HepG2 (cell line): ENCODE results near the gene ADAT3. TPM values are rescaled to one million over a fixed set of nuclear protein-coding genes. Genes with fewer than 3 reads are reported as not detected.

Experiments used
- ATAC-seq: fragments of 200-7000 bp; cut with Tn5 transposase; 3 replicates; pipeline ENCODE4 v1.9.1; 2020; ENCODE audit warnings: mild to moderate bottlenecking, moderate library complexity
- BruUV-seq: library from RNA; stranded (reverse); fragments of 400-500 nt; replicated peaks from 2 replicates; lab custom pipeline; 2021; lab: Mats Ljungman, UMichigan
- CTCF ChIA-PET: fragments of 300-600 bp; formaldehyde crosslinking; extraction: SDS; loops from one replicate; lab custom pipeline; 2021; ENCODE audit warnings: low total read pairs, inconsistent platforms, low intra/inter-chr PET ratio; lab: Yijun Ruan, JAX
- POLR2A ChIA-PET: fragments of 350-600 bp; sonication (Branson Sonifier 250); formaldehyde crosslinking; loops from one replicate; lab custom pipeline; 2020; ENCODE audit warnings: antibody characterized with exemption, inconsistent platforms; lab: Yijun Ruan, JAX
- DNase-seq: peaks from one replicate; pipeline ENCODE4 v3.0.0-alpha.2; 2015; ENCODE audit warnings: low spot score
- FAIRE-seq: peaks from 3 replicates; lab custom pipeline; 2011; peaks lifted over from hg19 to GRCh38; lab: Jason Lieb, UNC
- H2AFZ ChIP-seq: one replicate; pipeline ENCODE4 v1.6.1; 2011; ENCODE audit warnings: low read length, inconsistent platforms
- H3K27ac ChIP-seq: fragments of 300-600 bp; 3 replicates; pipeline ENCODE4 v1.8.0; 2011; ENCODE audit warnings: mixed run types, mild to moderate bottlenecking, mixed read lengths, low read length, inconsistent platforms; ENCODE audit not compliant: insufficient read depth; ENCODE audit errors: extremely low read length
- H3K27me3 ChIP-seq, 2 experiments: fragments of 200-600 bp in 1 of 2; 2 replicates in 1 of 2; 3 replicates in 1 of 2; pipeline versions ENCODE4 v1.6.0 to v1.8.0; 2011; ENCODE audit warnings: low read length in 2 of 2, mild to moderate bottlenecking in 2 of 2, moderate library complexity in 2 of 2, inconsistent platforms in 1 of 2; ENCODE audit not compliant: insufficient read depth in 2 of 2, control insufficient read depth in 1 of 2
- H3K36me3 ChIP-seq, 2 experiments: fragments of 200-600 bp in 1 of 2; replicated peaks in 1 of 2; 2 replicates in 1 of 2; 3 replicates in 1 of 2; pipeline versions ENCODE4 v1.5.1 to v1.8.0; 2011; ENCODE audit warnings: low read length in 2 of 2, inconsistent platforms in 1 of 2; ENCODE audit not compliant: insufficient read depth in 2 of 2, control insufficient read depth in 1 of 2
- H3K4me1 ChIP-seq: 2 replicates; pipeline ENCODE4 v1.5.1; 2012; ENCODE audit warnings: low read length, inconsistent platforms; ENCODE audit not compliant: insufficient read depth
- H3K4me2 ChIP-seq: 2 replicates; pipeline ENCODE4 v1.6.0; 2011; ENCODE audit warnings: low read depth, low read length, inconsistent platforms
- H3K4me3 ChIP-seq, 3 experiments: fragments of 200-600 bp in 1 of 3; sonication (generic), shearing (Covaris generic) in 1 of 3; replicated peaks in 1 of 3; 2 replicates each; pipeline ENCODE4 v1.5.1; 2011 to 2016; ENCODE audit warnings: low read length in 3 of 3, inconsistent platforms in 2 of 3, low read depth in 2 of 3, mild to moderate bottlenecking in 2 of 3, control low read depth in 1 of 3, mixed read lengths in 1 of 3; ENCODE audit not compliant: insufficient read depth in 1 of 3
- H3K79me2 ChIP-seq: one replicate; pipeline ENCODE4 v1.6.1; 2011; ENCODE audit warnings: low read length, inconsistent platforms; ENCODE audit not compliant: insufficient read depth
- H3K9ac ChIP-seq: 2 replicates; pipeline ENCODE4 v1.6.0; 2011; ENCODE audit warnings: mild to moderate bottlenecking, low read depth, low read length, inconsistent platforms; ENCODE audit not compliant: insufficient read depth
- H3K9me3 ChIP-seq: 2 replicates; pipeline ENCODE4 v1.5.1; 2012; ENCODE audit warnings: mild to moderate bottlenecking, low read length
- H4K20me1 ChIP-seq: 2 replicates; pipeline ENCODE4 v1.6.0; 2011; ENCODE audit warnings: inconsistent platforms, mild to moderate bottlenecking, low read length, moderate library complexity; ENCODE audit not compliant: insufficient read depth
- AGO2 ChIP-seq: fragments of 200-400 bp; formaldehyde crosslinking; optimal IDR thresholded peaks from 2 replicates; pipeline ENCODE3; 2017; ENCODE audit warnings: mild to moderate bottlenecking, low read depth, low read length, moderate library complexity
- RBM22 ChIP-seq: fragments of 200-400 bp; formaldehyde crosslinking; optimal IDR thresholded peaks from 2 replicates; pipeline ENCODE3; 2017; ENCODE audit warnings: mild to moderate bottlenecking, low read length, moderate library complexity
- RBM39 ChIP-seq: fragments of 200-400 bp; formaldehyde crosslinking; IDR thresholded peaks from one replicate; pipeline ENCODE4 v1.6.1; 2018; ENCODE audit warnings: antibody characterized with exemption, mild to moderate bottlenecking, low read depth, low read length; ENCODE audit not compliant: poor library complexity, severe bottlenecking
- YEATS4 ChIP-seq: sonication (generic); formaldehyde crosslinking; IDR thresholded peaks from 2 replicates; pipeline ENCODE4 v1.4.0; 2020; ENCODE audit warnings: missing genetic modification reagents, borderline replicate concordance
- ZNF577 ChIP-seq: sonication (generic); formaldehyde crosslinking; IDR thresholded peaks from 2 replicates; pipeline ENCODE4 v1.4.0; 2020; ENCODE audit warnings: mild to moderate bottlenecking, low read depth, missing genetic modification reagents, borderline replicate concordance
- WGBS: methylation state at CpG from one replicate; pipeline ENCODE4 v1.1.6; 2017; ENCODE audit warnings: low lambda C conversion rate; 5-methylcytosine and 5-hydroxymethylcytosine counted together
- in situ Hi-C: cut with HindIII; loops from 2 replicates; pipeline ENCODE4 v1.10.0; 2017; ENCODE audit warnings: low pct_unique_long_range_greater_than_20kb; ENCODE audit not compliant: extremely low pct_ligation_motif_present
- intact Hi-C: fragments of 100-400 bp; cut with micrococcal nuclease; formaldehyde crosslinking; loops from one replicate; pipeline ENCODE4 v1.10.0; 2022; ENCODE audit not compliant: unreplicated experiment
- polyA plus RNA-seq, 8 experiments: library from polyadenylated mRNA; depleted of rRNA in 3 of 8; stranded (reverse) in 7 of 8; unstranded in 1 of 8; fragments of >200 nt; fragmentation: Illumina TruSeq in 4 of 8; extraction: Trizol in 4 of 8; gene quantifications; 2 replicates each; pipeline versions ENCODE4 v1.2.1 to v1.2.3, GENCODE V29; 2011 to 2016; ENCODE audit warnings: low read depth in 4 of 8, missing spikeins in 1 of 8, mixed read lengths in 1 of 8; ENCODE audit not compliant: insufficient read depth in 1 of 8
- total RNA-seq, 5 experiments: library from RNA; depleted of rRNA; stranded (reverse); fragments of >200 nt; fragmentation: Illumina TruSeq; extraction: Trizol; gene quantifications; 2 replicates each; pipeline ENCODE4 v1.2.3, GENCODE V29; 2016; ENCODE audit warnings: low read depth in 1 of 5
- TF ChIP-seq, protein P1 (sequence below), 2 experiments: sonication (generic) in 1 of 2; formaldehyde crosslinking in 1 of 2; IDR thresholded peaks; 2 replicates each; pipeline versions ENCODE4 v1.6.1 to v1.9.0; 2014 to 2022; ENCODE audit warnings: antibody characterized with exemption in 1 of 2, borderline replicate concordance in 1 of 2, inconsistent platforms in 1 of 2, low read depth in 1 of 2, missing genetic modification reagents in 1 of 2

Gene ADAT3
- total and polyA plus RNA-seq, 2 of the 13 experiments (the other 11 are each of a cell fraction or from before 2014, with no cell fraction given), result 0.95 to 3.5 TPM

DNA sequence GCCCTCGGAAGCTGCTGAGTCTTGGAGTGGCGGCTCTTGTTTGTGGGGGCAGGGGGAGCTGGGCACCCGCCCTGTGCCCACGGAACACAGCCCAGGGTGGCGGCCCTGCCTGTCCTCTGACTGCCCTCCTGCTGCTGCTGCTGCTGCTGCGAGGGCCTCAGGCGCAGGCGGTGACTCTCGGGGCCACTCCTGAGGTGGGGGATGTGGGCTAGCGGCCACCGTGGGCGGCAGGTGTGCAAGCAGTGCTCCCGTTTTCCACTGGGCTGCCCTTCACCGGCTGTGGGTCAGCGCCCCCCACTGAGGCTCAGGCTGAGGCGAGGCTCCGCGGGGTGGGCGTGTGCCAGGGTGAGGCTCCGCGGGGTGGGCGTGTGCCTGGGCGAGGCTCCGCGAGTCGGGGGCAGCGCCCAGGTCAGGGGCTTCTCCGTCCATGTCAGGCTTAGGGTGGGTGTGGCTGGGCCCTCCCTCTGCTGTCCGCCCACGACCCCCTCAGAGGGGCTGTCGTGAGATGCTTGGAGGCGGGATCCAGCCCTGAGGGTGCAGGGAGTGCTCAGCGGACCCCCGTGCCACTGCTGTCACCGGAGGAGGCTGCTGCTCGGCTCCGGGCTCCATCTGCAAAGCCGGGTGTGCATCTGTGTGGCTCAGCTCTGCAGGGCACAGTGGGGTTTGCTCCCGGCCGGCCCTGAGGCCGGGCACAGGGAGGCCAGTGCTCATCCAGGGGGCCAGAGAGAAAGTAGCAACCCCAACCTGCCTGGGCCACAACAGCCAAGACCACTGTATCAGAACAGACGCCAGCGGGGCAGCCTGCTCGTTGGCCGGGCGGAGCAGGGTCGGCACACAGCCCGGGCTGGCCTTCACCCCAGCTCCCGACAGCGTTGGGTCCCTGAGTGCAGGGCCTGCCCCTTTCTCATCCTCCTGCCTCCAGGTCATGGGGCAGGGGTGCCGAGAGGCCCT lies 50.2 kb downstream of the ADAT3 start:
- H3K27ac ChIP-seq, result no peak overlapping the region
- H3K4me1 ChIP-seq, result no peaks in the 10 kb centered on the region
- H3K9ac ChIP-seq, result no peak overlapping the region
- DNase-seq (no peak), FAIRE-seq (no peak), ATAC-seq (no peak)
- WGBS, result 89% methylated on average over 10 of the region's 51 CpGs
- no TSS peak for BruUV-seq
- in situ Hi-C loops, result no loop called here
- intact Hi-C loops, result no loop called here
- H3K4me2 ChIP-seq, result no peak overlapping the region
- H3K36me3 ChIP-seq, result peaks cover 6 to 15% of the 10 kb centered on the region in 2 experiments; a peak in 3 of 5 replicates
- peaks cover 38% of the 10 kb centered on the region; the same call in 1 of the 2 replicates for H4K20me1 ChIP-seq
- no peak overlapping the region for H2AFZ ChIP-seq
- POLR2A ChIA-PET, result no interaction called here
- no peaks in the 10 kb centered on the region for H3K9me3 ChIP-seq
- H3K4me3 ChIP-seq, result no peak overlapping the region
- TF ChIP-seq RBM22 (peak; percentile 40), RBM39 (no peak), YEATS4 (CRISPR knock-in tag) (no peak), ZNF577 (CRISPR knock-in tag) (no peak), AGO2 (peak; percentile 10)
- TF ChIP-seq, protein P1, sequence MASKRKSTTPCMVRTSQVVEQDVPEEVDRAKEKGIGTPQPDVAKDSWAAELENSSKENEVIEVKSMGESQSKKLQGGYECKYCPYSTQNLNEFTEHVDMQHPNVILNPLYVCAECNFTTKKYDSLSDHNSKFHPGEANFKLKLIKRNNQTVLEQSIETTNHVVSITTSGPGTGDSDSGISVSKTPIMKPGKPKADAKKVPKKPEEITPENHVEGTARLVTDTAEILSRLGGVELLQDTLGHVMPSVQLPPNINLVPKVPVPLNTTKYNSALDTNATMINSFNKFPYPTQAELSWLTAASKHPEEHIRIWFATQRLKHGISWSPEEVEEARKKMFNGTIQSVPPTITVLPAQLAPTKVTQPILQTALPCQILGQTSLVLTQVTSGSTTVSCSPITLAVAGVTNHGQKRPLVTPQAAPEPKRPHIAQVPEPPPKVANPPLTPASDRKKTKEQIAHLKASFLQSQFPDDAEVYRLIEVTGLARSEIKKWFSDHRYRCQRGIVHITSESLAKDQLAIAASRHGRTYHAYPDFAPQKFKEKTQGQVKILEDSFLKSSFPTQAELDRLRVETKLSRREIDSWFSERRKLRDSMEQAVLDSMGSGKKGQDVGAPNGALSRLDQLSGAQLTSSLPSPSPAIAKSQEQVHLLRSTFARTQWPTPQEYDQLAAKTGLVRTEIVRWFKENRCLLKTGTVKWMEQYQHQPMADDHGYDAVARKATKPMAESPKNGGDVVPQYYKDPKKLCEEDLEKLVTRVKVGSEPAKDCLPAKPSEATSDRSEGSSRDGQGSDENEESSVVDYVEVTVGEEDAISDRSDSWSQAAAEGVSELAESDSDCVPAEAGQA (IDR thresholded peaks at IDR 0.05; ENCODE audit: low read depth), result no peak
- TF ChIP-seq, protein P1 (CRISPR knock-in tag; IDR thresholded peaks at IDR 0.05; ENCODE audit: borderline replicate concordance), result no peak
- TF ChIP-seq, all 625 proteins: peak for 2
- CTCF ChIA-PET, result no interaction called here
- Histone ChIP-seq H3K79me2 (peaks cover 37% of the 10 kb centered on the region), H3K27me3 (no peaks in the 10 kb centered on the region)
